GM21717 (cell line): ENCODE data around the gene FNDC1.

ENCODE experiments used
- ATAC-seq: cut with Tn5 transposase; IDR thresholded peaks from one replicate; pipeline ENCODE4 v1.9.1; 2021; ENCODE audit warnings: mild to moderate bottlenecking, moderate library complexity; ENCODE audit not compliant: unreplicated experiment

The FNDC1 gene

DNA sequence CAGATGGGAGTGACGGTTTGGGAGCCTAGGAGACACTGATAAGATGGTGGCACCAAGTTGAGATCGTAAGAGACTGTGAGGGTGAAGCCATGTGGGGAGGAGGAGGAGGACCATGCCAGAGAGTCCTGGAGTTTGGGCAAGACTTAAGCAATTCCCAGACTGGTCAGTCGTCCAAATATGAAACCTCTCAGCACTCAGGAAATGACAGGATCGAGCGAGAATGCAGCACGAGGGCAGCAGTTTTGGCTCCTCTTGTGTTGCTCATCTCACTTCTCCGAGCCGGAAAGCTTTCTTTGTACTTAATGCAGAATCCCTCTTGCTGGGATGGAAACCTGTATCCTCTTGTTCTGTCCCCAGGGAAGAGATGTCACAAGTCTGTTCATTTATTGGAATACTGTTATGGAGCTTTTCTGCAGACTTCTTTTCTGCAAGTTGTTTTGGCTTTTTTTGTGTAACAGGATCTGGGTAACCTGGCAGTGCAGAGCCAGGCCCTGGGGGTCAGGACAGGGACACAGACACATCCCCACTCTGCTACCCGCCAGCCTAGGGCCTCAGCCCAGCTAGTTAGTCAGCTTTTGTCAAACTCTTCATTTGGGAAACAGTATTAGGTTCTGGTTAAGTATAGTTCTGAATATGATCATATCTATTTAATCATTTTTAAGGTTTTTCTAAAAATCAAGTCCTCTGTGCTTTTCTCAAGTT, 34.3 kb downstream of the FNDC1 start:
- ATAC-seq: no peak

DNA sequence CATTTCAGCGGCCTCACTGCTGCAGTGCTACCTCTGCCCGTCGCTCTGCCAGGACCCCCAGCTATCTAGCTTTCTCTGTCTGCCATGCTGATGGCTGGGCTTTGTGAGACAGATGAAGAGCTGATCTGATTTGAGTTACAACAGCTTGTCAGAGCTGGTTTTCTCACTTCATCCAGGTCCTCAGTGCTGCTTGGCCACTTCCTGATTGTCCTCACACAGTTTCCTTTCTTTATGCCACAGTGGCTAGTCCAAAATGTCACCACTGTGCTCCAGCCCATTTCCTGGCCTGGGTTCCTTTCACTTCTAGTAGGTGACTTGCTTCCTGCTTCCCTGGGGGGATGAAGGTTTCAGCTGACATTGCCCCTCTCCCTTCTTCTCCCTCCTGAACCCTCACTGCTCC, 35.4 kb downstream of the FNDC1 start:
- no peak for ATAC-seq

DNA sequence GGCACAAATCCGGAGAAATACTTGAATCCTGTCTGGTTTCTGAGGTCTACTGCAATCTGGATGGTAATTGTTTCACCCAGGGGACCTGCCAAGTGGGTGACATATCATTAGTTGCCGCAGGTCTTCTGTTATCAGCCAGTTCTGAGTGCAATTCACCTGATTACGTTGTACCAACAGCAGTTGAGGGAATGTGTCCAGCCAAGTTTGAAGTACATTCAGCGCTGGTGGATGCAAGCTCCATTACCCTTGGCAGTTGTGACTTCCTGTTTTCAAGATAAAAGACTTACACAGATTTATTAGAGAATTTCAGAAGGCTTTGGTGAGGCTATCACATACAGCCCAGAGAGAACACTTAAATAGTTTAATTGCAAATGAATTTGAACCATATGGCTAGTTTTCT, 42.8 kb downstream of the FNDC1 start:
- no peak for ATAC-seq

DNA sequence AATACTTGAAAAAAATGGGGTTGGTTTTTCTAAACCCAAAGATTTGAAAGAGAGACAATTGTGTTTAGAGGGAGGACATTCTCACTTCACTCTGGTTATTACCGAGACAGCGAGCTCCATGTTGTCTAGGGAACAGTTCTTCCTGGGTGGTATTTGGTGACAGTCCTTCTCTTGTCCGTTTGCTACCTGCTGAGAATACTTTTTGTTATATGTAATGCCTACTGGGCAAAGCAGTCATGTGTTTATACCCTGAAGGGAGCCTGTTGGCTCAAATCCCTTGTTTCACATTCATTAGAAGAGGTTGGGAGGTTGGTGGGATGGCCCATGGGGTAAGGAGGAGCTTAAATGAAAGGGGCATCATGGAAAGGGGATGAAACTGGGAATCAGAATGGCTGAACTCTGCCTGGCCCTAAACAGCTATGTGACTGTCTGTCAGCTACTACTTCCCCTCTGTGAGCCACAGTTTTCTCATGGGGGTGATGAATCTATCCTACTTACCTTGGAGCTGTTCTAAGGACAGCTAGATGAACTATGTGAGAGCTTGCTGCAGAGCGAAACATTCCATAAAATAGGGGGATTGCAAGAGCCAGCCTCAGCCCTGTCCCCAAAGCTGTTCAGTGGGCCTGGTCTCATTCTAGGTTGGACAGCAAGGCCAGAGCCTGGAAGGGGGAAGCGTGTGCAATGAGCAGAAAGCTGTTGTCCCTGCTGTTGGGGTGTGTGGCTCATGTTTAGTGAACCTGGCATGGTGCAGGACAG, 43.5 kb downstream of the FNDC1 start:
- no peak for ATAC-seq

DNA sequence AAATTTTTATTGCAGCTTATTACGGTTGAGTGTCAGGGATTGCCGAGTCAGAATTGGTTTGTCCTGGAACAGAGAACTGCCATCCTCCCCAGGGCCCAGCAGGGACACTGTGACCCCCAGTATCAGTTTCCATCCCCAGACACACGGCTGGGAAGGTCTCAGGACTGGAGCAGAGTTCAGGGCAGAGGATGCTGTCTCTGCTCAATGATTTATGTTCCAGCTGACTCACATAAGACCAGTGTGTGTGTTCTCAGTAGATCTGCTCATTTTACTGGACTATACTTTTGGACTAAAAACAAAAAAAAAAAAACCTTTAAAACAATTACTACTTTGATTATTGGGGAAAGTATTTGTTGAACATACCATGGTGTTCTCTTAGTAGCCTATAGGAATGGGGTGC, 44.2 kb downstream of the FNDC1 start:
- ATAC-seq: no peak

DNA sequence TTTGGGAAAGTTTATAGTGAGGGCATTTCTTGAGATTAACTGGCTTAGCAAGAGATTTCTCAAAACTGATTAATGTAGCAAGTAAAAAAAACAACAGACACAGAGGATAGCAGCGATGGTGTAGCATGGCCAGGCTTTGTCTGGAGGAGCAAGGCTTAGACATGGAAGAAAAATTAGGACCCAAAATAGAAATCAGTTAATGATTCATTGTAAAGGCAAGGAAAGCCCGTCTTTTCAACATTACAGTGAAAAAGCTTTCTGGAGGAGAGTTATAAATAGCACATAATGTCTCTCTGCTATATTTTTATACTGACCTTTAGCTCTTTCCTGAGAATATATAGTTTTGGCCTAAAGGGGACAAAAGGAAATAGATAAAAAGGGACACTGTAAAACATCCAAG, 45.1 kb downstream of the FNDC1 start:
- ATAC-seq: no peak

DNA sequence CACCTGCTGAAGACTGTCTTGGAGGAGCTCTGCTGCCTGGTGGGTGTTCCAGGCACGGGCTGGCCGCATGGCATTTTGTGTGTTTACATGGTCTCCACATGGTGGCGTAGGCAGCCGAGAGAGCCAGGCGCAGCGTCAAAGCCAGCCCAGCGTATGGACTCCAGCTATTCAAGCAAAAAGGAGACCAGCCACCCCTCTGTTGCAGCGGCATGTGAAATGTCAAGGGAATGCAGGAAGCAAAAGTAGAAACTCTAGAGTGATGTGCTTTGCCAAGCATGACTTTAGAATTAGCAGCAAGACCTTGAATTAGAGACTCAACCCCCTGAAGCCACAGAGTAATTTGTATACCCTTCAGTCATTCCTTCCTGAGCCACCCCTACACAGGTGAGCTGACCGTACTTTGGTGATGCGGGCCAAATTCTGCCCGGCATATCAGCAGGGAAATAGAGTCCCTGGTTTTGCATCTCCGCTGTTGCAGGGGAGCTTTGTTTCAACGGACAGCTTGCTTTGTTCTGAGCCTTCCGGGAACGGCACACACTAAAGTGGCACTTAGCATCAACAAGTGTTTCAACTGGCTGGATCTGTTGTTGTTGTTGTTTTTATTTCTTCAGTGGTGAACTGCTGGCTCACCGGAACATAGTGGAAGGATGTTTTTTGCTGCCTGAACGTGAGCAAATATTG, 48.5 kb downstream of the FNDC1 start:
- ATAC-seq: peak; percentile 75

DNA sequence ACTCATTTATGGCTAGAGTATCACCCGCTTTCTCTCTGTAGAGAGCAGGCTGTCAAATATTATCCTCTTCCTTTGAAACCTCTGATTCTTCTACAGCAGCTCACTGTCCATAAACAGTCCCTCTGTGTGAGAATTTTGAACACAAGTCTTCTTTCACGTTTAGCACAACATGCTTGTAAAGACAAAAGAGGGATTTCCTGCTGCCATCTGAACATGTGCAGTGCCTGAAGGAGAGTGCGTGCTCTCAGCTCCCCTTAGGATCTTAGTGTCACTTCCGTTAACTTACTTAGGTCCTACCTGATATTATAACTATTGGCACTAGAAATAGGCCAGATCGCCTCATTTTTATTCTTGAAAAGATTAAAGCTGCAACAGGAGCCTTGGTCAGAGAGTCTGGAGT, 50.9 kb downstream of the FNDC1 start:
- no peak for ATAC-seq

DNA sequence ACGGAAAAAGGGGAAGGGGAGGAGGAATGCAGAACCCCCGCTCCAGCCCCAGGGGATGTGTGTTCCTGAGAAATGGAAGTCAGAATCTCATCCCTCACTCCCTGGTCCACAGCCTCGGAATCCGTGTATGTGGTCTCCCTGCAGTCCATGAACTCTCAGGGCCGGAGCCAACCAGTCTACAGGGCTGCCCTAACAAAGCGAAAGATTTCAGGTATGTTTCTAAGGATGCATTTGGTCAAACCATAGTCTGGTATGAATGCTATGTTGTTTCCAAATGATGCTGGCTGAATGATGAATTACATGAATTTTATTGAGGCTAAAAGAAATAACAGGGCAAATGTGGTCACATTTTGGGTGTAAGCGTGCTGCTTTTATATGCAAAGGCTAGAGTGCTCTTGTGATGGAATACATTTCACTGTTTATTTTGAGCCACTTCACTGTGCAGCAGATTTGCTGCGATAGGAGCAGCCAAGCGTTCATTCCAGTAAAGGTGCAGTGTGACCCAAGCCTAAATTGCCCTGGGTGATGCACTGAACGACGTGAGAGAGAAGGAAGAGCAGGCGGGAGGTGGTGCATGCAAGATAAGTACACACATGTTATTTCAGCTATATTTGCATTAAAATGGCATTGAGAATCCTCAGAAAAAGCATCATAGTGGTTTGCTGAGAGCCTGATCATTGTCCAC, 52.4 kb downstream of the FNDC1 start:
- ATAC-seq: no peak

DNA sequence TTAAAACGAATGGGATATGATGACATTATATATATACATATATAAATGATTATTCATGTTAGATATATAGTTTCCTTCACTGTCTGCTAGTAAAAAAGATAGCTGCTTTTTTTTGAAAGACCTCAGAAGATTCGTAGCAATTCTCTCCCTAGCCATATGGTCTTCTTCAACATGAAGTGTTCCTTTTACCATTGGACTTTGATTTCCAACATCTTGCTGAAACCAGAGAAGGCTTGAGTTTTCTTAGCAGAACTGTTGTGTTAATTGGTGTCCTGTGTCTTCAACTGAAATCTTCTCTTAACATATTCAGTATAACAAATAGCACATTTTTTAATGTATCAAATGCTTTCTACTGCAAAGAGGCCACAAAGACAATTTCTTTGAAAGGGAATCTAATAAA, 55.3 kb downstream of the FNDC1 start:
- no peak for ATAC-seq

DNA sequence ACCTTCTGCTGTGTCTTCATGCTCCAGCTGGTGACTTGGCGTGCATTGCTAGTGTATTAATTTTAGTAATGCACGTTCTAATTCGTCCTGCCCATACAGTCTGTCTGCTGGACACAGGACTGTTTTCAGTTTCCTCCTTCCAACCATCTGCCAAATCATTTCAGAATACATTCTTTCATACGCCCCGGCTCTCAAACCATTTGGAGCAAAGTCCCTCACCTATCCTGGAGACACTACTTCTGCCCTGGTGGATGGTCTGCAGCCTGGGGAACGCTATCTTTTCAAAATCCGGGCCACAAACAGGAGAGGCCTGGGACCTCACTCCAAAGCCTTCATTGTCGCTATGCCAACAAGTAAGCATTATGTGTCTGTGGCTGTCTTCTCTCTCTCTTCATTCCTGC, 60.5 kb downstream of the FNDC1 start:
- no peak for ATAC-seq

DNA sequence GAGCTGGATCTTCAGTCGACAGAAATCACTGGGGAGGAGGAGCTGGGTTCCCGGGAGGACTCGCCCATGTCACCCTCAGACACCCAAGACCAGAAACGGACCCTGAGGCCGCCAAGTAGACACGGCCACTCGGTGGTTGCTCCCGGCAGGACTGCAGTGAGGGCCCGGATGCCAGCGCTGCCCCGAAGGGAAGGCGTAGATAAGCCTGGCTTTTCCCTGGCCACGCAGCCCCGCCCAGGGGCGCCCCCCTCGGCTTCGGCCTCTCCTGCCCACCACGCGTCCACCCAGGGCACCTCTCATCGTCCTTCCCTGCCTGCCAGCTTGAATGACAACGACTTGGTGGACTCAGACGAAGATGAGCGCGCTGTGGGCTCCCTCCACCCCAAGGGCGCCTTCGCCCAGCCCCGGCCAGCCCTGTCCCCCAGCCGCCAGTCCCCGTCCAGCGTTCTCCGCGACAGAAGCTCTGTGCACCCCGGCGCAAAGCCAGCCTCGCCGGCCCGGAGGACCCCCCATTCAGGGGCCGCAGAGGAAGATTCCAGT, 63.0 kb downstream of the FNDC1 start:
- no peak for ATAC-seq

DNA sequence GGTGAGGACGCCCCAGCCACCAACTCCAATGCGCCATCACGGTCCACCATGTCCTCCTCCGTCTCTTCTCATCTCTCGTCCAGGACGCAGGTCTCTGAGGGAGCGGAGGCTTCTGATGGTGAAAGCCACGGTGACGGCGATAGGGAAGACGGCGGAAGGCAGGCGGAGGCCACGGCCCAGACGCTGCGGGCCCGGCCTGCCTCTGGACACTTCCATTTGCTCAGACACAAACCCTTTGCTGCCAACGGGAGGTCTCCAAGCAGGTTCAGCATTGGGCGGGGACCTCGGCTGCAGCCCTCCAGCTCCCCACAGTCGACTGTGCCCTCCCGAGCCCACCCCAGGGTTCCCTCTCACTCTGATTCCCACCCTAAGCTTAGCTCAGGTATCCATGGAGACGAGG, 63.6 kb downstream of the FNDC1 start:
- no peak for ATAC-seq

DNA sequence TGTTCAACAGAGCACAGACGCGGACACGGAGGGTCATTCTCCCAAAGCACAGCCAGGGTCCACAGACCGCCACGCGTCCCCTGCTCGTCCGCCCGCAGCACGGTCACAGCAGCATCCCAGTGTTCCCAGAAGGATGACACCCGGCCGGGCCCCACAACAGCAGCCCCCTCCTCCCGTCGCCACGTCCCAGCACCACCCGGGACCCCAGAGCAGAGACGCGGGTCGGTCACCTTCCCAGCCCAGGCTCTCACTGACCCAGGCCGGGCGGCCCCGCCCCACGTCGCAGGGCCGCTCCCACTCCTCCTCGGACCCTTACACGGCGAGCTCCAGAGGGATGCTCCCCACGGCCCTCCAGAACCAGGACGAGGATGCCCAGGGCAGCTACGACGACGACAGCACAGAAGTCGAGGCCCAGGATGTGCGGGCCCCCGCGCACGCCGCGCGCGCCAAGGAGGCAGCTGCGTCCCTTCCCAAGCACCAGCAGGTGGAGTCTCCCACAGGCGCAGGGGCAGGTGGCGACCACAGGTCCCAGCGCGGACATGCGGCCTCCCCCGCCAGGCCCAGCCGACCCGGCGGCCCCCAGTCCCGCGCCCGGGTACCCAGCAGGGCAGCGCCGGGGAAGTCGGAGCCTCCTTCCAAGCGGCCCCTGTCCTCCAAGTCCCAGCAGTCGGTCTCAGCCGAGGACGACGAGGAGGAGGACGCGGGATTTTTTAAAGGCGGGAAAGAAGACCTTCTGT, 64.3 kb downstream of the FNDC1 start:
- no peak for ATAC-seq

DNA sequence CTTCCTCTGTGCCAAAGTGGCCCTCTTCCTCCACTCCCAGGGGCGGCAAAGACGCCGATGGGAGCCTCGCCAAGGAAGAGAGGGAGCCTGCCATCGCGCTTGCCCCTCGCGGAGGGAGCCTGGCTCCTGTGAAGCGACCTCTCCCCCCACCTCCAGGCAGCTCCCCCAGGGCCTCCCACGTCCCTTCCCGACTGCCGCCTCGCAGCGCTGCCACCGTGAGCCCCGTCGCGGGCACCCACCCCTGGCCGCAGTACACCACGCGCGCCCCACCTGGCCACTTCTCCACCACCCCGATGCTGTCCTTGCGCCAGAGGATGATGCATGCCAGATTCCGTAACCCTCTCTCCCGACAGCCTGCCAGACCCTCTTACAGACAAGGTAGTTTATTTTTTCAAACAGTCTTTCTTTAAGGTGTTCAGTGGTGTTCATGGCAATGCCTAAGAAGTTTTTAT, 64.9 kb downstream of the FNDC1 start:
- no peak for ATAC-seq

DNA sequence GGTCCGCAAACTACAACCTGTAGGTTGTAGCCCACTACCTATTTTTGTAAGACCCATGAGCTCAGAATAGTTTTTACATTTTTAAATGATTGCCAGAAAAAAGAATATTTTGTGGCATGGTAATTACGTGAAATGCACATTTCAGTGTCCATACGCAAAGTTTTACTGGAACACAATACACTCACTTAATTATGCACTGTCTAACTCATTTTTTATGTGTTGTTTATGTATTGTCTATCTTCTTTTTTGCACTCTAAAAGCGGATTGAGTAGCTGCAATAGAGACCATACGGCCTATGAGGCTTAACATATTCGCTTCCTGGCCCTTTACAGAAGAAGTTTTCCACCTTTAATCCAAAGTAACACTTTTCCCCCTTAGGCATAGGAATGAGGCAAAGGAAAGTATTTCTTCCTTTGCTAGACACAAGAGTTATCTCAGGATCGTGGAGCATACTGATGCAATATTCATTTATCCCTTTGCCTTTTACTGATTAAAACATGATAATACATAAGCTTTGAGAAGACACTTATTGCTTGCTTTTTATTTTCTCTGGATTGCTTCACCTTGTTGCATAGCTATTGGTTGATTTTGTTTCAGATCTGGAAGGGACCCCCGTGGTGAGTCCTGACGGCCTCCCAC, 69.8 kb downstream of the FNDC1 start:
- ATAC-seq: no peak

DNA sequence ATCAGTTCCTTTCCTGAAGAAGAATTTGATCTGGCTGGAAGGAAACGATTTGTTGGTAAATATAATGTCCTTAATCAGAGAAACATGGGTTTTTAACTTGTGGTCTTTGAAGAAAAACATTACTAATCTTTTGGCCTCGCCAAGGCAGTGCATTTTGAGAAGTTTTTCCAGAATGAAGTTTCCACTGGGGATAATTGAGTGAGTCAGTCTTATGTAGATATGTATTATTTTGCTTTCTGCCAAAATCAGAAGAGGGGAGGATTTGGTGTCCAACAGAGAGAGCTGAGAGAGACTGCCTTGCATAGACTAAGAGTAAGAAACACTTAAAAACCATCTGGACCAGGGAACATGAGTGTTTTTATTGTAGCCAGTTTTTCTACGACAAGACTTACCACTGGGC, 79.9 kb downstream of the FNDC1 start:
- ATAC-seq: no peak

DNA sequence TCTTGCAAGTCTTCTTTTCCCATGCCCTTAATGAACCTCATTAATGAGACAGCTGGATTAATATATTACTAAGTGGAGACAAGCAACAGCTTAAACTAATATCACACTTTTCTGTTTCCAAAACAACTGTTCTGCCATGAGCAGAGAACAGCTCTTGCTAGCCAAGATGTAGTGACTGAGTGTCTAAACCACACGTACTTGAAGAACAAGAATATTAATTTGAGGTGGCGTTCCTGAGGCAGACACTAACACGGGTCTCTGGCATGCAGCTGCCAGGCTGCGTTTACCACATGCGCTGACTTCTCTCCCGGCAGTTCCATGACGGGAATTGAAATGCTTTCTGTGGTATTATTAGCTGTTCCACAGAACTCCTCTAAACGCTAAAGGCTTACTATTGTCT, 80.6 kb downstream of the FNDC1 start:
- ATAC-seq: no peak

DNA sequence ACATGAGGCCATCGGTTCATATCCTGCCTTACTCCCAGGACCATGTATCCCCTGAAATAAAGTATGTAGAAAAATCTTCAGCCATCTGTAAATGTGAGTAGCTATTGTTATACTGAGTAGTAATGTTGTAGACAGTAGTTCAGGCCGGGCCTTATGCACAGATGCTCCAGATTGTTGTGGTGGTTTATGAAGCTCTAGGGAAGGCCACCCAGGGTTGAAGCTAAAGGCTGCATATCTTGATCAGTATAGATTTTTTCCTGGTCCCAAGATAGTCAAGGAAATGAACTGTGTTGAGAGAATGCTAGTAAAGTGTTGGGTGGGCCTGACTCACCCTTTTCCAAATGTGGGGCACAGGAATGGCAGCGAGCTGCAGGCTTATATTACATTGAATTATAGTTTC, 81.4 kb downstream of the FNDC1 start:
- no peak for ATAC-seq

DNA sequence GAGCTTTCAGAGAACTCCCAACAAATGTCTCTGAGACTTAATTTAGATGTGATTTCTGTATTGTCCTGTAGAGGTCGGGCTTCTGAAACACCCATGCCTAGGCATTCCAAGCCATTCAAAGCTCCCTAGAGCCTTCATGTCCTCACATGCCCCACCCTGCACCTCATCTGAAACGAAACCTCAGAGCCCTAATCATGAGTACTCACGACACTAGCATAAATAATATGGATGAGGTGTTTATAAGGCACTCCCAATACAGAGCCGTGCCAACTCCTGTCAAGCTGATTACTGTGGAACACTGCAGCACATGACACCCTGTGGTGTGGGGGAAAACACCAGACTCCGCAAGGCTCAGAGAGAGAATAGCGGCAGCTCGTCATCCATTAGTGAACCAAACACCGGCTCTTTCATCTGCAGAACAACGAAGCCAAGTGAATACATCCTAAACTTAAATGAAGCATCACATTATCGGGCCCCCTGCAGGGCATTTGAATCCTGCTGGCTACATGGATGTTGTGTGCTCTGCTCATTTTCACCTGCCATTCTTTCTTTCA, 83.8 kb downstream of the FNDC1 start:
- peak; percentile 70 for ATAC-seq
